Measurements from ENCODE around the gene SNX25. TPM values are rescaled to one million over a fixed set of nuclear protein-coding genes. Genes with fewer than 3 reads are reported as not detected.
"Not testable (repeated sequence)": the region's sequence is repeated elsewhere in the genome, so short reads cannot be mapped to it uniquely, and the experiment has no call there.

SNX25 gene
- total and polyA plus RNA-seq, 2 donors (not counting 1 experiment from before 2014, with no cell fraction given), result 11.1 to 32.9 TPM

- TF ChIP-seq CTCF (conservative IDR thresholded peaks at IDR 0.05 in 1 of 2, IDR thresholded peaks at IDR 0.05 in 1 of 2; ENCODE audit: low read depth in 1 of 2, low read length in 2 of 2) (no peak), EZH2 (IDR thresholded peaks at IDR 0.05; ENCODE audit: low read length, missing control alignments) (no peak)
- Histone ChIP-seq H3K9ac (ENCODE audit: insufficient read depth, low read length) (no peak overlapping the region), H3K4me2 (ENCODE audit: extremely low read depth, insufficient read depth, low read length) (no peak overlapping the region), H3K4me1 (ENCODE audit: control insufficient read depth, extremely low read depth, insufficient read depth, low read length) (peaks cover 3% of the 10 kb centered on the region), H3K27me3 (ENCODE audit: control insufficient read depth, insufficient read depth, low read length) (no peaks in the 10 kb centered on the region), H3K27ac (ENCODE audit: insufficient read depth, low read length) (no peak overlapping the region), H3K79me2 (ENCODE audit: control insufficient read depth, insufficient read depth, low read length) (no peaks in the 10 kb centered on the region), H3K4me3 (replicated peaks in 1 of 4; ENCODE audit: control extremely low read depth in 1 of 4, insufficient read depth in 1 of 4, low read depth in 3 of 4, low read length in 4 of 4) (no peak overlapping the region), H3K36me3 (ENCODE audit: control insufficient read depth, insufficient read depth, low read length) (no peaks in the 10 kb centered on the region), H3K9me3 (ENCODE audit: control insufficient read depth, insufficient read depth, low read depth, low read length) (no peaks in the 10 kb centered on the region), H2AFZ (ENCODE audit: low read length) (no peak overlapping the region), H4K20me1 (ENCODE audit: control insufficient read depth, extremely low read depth, insufficient read depth, low read length) (no peaks in the 10 kb centered on the region)
- peak; percentile 59 to 90 for DNase-seq (ENCODE audit: low read depth in 2 of 2)
Measured at GRCh38 chr4:185359767-185360446, 150.5 kb downstream of the SNX25 start.

GRCh38 chr4:185361872-185362271, 152.5 kb downstream of the SNX25 start:
- Histone ChIP-seq H3K27me3 (ENCODE audit: control insufficient read depth, insufficient read depth, low read length) (no peaks in the 10 kb centered on the region), H2AFZ (ENCODE audit: low read length) (no peak overlapping the region), H3K4me2 (ENCODE audit: extremely low read depth, insufficient read depth, low read length) (no peak overlapping the region), H3K9me3 (ENCODE audit: control insufficient read depth, insufficient read depth, low read depth, low read length) (no peaks in the 10 kb centered on the region), H3K4me3 (replicated peaks in 1 of 4; ENCODE audit: control extremely low read depth in 1 of 4, insufficient read depth in 1 of 4, low read depth in 3 of 4, low read length in 4 of 4) (no peak overlapping the region), H3K79me2 (ENCODE audit: control insufficient read depth, insufficient read depth, low read length) (no peaks in the 10 kb centered on the region), H3K36me3 (ENCODE audit: control insufficient read depth, insufficient read depth, low read length) (no peaks in the 10 kb centered on the region), H3K9ac (ENCODE audit: insufficient read depth, low read length) (no peak overlapping the region), H3K4me1 (ENCODE audit: control insufficient read depth, extremely low read depth, insufficient read depth, low read length) (peaks cover 3% of the 10 kb centered on the region), H3K27ac (ENCODE audit: insufficient read depth, low read length) (no peak overlapping the region), H4K20me1 (ENCODE audit: control insufficient read depth, extremely low read depth, insufficient read depth, low read length) (no peaks in the 10 kb centered on the region)
- no peak for TF ChIP-seq CTCF (conservative IDR thresholded peaks at IDR 0.05 in 1 of 2, IDR thresholded peaks at IDR 0.05 in 1 of 2; ENCODE audit: low read depth in 1 of 2, low read length in 2 of 2)
- TF ChIP-seq EZH2 (IDR thresholded peaks at IDR 0.05; ENCODE audit: low read length, missing control alignments), result no peak
- no peak for DNase-seq (ENCODE audit: low read depth in 2 of 2)

DNA sequence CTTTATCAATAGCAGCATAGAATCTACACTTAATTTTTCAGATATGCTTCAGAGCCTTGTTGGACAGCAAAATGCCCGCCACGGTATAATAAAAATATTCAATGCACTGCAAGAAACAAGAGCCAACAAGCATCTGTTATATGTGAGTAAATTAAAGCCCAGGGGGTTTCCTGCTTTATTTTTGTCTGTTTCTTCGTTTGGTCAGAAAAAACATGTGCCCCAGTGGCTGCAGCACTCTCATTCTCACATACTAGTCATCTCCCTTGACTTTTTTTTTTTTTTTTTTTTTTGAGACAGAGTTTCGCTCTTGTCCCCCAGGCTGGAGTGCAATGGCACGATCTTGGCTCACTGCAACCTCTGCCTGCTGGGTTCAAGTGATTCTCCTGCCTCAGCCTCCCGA, 153.2 kb downstream of the SNX25 start:
- not testable (repeated sequence) for H2AFZ ChIP-seq (ENCODE audit: low read length); H3K27ac ChIP-seq (ENCODE audit: insufficient read depth, low read length); H3K9me3 ChIP-seq (ENCODE audit: control insufficient read depth, insufficient read depth, low read depth, low read length); H3K36me3 ChIP-seq (ENCODE audit: control insufficient read depth, insufficient read depth, low read length); H3K79me2 ChIP-seq (ENCODE audit: control insufficient read depth, insufficient read depth, low read length); DNase-seq (ENCODE audit: low read depth in 2 of 2); H3K9ac ChIP-seq (ENCODE audit: insufficient read depth, low read length); H3K4me1 ChIP-seq (ENCODE audit: control insufficient read depth, extremely low read depth, insufficient read depth, low read length); H3K4me3 ChIP-seq (replicated peaks in 1 of 4; ENCODE audit: control extremely low read depth in 1 of 4, insufficient read depth in 1 of 4, low read depth in 3 of 4, low read length in 4 of 4); H3K27me3 ChIP-seq (ENCODE audit: control insufficient read depth, insufficient read depth, low read length); H4K20me1 ChIP-seq (ENCODE audit: control insufficient read depth, extremely low read depth, insufficient read depth, low read length); H3K4me2 ChIP-seq (ENCODE audit: extremely low read depth, insufficient read depth, low read length)
